ENCODE measurements around the gene GCK.
A peak's percentile ranks its signal among the peaks of the same experiment; 100 is the strongest.

GCK gene

GRCh38 chr7:44189286-44189992, at the start of gene GCK:
Gene GCK, minus strand, starts transcription at chr7:44189439. Its CDS starts 486 bp downstream, at chr7:44188953.
- DNase-seq = no peak

- no peak for DNase-seq
These were observed 49.0 kb upstream of the GCK start for GRCh38 chr7:44238116-44238695.

DNA sequence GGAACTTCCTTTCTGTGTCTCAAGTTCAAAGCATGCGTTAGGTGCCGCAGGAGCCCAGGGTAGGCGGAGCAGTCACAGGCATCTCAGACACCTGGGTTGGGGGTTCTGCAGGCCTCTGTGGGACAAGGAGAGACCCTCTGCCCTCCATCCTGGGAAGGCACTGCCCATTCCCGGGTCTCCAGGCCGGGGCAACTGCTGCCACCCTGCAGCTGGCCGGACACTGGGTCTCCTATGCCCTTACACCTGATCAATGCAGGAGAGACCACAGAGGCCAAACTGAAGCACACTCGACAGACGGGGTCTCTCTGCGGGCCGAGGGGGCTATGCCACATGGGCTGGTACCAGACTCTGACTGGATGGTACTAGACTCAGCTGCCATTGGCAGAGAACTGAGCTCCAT, 48.5 kb upstream of the GCK start:
- no peak for DNase-seq

DNA sequence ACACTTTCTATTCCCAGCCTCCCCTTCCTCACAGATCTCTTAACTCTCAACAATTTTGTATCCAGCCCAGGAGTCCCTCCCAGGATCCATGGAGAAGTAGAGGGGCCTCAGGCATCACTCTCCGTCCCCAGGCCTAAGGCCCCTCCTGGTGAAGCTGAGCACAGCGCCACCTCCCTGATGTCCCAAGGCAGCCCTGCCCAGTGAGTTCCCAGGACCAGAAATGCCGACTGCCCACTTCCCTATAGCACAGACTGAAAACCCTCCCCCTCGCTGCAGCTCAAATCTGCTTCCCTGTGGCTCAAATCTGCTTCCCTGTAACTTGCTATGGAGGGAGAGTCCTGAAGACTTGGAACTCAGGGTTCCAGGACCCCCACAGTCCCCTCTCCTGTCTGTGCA, 47.1 kb upstream of the GCK start:
- peak; percentile 41 to 61 for DNase-seq

GRCh38 chr7:44235582-44236332, 46.5 kb upstream of the GCK start:
- DNase-seq = no peak

GRCh38 chr7:44235066-44235465, 45.8 kb upstream of the GCK start:
- no peak for DNase-seq

DNA sequence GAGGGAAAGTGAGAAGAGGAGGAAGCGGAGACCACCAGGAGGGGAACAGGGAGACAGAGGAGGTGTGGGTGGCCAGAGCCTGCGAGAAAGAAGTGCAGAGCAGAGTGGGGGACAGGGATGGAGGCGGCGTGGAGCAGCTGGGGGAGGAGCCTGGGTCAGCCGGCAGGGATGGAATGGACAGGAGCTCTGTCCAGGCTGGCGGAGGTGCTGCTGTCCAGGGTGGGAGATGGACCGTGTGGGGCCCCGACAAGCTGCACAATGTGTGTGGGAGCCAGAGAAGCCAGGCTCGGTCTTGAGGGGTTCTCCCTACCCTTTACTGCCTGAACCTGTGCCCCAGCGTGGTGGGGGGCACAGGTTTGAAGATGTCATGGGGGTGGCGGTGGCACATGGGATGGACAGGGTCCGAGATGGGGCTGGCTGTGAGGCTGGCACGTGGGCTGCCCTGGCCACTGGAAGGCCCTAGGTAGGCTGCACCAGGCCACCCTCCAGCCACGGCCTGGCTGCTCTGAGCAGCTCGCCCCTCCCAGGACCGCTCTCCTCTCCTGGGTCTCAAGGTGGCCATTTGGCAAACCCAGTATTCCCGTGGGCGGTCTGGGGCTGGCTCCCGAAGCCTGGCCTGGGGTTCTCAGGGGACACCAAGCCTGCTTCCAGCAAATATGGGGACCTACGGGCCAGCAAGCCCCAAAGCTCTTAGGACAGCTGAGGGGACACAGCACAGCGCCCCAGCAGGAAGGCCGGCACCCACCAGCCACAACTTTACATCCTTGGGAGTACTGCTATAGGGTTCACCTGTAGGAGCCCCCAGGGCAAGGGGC, 43.9 kb upstream of the GCK start:
- DNase-seq = no peak

GRCh38 chr7:44232396-44232795, 43.2 kb upstream of the GCK start:
- DNase-seq = no peak

GRCh38 chr7:44231088-44231487, 41.8 kb upstream of the GCK start:
- DNase-seq = no peak

GRCh38 chr7:44230286-44230685, 41.0 kb upstream of the GCK start:
- DNase-seq = no peak

- no peak for DNase-seq
These were observed 40.4 kb upstream of the GCK start for GRCh38 chr7:44229546-44230105.

GRCh38 chr7:44228571-44229350, 39.5 kb upstream of the GCK start:
- DNase-seq = no peak

- DNase-seq = no peak
These were observed 38.7 kb upstream of the GCK start for GRCh38 chr7:44227911-44228310.

GRCh38 chr7:44226396-44226753, 37.1 kb upstream of the GCK start:
- DNase-seq = no peak

- DNase-seq = no peak
These were observed 36.5 kb upstream of the GCK start for GRCh38 chr7:44225566-44226395.

DNA sequence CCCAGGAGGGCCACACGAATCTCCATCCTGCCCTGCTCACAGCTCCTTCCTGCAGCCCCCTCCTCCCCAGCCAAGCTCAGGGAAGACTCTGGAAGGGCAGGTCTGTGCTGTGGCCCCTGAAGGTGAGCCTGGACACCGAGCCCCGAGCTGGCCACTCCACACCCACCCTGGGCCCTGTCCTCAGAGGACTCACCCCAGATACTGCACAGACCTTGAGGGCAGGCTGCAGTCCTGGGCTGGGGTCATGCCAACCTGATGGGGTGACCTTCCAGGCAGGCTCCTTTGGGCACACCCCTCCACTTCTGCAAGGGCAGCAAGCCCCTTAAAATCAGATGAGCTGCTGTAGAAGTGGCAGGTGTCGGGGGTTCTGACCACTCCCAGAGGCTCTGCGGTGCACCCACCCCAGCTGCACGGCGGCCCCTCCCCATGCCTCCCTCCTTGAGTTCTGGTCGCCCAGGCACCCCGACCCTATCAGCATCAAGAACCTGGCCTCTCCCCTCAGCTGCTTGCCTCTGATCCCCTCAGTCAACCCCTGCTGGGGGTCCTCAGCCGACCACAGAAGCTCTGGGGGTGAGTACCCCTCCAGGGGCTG, 35.8 kb upstream of the GCK start:
- DNase-seq = no peak

DNA sequence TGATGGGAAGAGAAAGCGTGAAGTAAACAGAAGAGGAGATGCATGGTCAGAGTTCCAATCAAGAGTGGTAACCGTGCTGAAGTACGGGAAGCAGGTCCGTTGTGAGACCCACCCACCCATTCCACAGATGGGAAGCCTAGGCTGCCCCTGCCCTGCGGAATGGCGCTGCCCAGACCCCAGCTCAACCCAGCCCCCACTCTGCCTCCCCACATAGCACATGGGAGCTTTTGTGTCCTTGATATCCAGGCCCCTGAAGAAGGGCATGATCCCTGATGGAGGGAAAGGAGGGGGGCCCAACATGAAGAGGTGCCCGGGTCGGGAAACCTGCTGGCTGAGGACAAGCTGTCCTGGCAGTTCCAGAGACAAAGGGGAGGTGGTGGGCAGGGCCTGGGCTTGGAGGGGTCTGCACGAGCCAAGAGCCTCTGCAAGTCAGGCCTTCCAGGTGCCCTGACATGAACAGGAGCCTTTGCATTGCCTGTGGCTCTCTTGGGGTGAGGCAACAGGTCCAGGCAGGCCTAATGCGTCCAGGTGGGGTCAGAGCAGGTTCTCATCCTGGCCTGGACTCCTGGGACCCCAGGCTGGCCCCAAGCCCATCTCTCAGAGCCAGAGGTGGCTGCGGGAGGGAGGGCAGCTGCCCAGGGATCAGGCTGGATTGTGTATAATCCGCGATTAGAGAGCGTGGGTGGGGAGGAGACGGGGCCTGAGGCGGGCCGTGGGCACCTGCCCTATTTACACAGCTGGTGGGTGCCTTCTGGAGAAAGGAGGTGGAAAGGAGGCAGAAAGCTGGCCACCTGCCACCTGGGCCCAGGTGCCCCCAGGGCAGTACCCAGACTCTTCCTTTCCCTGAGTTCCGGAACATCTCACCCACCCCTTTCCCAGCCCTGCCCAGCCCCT, 35.1 kb upstream of the GCK start:
- DNase-seq = no peak

DNA sequence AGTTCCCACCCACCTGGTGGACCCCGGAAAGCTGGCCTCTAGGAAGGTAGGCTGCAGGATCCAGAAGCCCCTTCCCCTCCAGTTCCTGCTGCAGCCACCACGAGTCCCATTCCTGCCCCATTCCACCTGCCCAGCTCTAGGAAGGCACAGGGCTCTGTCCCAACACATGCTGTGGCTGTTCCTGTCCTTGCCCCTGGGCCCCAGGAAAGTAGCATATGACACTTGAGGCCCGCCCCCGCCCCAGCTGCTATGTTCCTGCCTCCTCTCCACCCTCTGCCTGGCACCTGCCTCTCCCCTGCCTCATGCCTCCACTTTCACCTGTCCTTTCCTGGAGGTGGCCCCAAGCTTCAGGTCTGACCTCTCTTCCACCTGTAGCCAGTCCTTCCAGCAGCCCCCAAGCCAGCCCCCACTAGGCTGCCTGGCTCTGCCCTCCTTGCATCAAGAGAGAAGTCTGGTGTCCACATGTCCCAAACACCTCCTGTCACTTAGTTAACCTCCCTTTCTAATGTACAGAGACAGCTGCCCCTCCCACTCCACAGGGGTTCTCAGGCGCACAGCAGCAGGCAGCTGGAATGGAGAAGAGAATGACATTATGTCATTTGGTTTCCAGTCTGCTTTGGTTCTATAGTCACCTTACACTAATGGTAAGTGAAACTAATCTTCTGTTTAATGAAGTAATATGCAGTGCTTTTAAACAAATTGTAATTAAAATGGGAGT, 34.3 kb upstream of the GCK start:
- DNase-seq = no peak

DNA sequence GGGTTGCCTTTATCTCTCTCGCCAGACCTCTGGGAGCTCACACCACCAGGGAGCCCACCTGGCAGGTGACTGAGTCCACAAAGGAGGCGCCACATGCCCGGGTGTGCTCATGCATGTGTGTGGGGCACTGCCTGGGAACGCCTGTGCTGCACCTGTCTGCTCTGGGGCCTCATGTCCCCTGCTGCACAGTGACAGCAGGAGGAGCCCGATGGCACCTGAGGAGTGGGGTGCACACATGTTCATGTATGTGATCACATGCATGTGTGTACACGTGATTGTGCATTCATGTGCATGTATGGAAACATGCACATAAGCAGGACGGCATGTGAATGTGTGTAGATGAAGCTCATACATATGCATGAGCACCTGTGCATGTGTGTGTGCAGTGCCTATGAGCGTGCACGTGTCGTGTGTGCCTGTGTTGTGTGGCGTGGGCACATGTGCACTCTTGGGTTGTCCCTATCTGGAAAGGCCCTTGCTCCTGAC, 33.6 kb upstream of the GCK start:
- no peak for DNase-seq

Data from Kasumi-1 (cell line).